Measurements from ENCODE around the gene RNF213.

DNA sequence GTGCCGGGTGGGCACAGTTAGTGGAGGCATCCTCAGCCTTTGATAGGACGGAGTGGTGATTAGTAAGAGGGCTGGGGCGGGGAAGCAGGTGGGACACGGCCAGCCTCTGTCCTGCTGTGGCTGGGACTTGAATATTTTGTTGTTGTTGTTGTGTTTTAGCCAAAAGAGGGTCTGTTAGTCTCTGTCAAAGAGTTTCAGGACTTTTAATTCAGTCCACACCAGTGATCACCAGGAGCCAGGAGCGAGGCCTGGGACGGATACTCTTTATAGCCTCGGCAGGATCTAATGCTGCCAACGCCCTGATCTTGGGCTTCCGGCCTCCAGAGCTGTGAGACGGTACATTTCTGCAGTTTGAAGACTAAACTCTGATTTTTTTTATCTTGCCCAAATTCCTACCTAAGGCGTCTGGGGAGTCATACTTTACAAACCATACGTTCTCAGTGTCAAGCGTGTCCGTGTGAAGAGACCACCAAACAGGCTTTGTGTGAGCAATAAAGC, 2.9 kb upstream of the RNF213 start:
- TF ChIP-seq, protein P1, sequence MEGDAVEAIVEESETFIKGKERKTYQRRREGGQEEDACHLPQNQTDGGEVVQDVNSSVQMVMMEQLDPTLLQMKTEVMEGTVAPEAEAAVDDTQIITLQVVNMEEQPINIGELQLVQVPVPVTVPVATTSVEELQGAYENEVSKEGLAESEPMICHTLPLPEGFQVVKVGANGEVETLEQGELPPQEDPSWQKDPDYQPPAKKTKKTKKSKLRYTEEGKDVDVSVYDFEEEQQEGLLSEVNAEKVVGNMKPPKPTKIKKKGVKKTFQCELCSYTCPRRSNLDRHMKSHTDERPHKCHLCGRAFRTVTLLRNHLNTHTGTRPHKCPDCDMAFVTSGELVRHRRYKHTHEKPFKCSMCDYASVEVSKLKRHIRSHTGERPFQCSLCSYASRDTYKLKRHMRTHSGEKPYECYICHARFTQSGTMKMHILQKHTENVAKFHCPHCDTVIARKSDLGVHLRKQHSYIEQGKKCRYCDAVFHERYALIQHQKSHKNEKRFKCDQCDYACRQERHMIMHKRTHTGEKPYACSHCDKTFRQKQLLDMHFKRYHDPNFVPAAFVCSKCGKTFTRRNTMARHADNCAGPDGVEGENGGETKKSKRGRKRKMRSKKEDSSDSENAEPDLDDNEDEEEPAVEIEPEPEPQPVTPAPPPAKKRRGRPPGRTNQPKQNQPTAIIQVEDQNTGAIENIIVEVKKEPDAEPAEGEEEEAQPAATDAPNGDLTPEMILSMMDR (IDR thresholded peaks at IDR 0.05; ENCODE audit: insufficient read depth, low read length, poor library complexity, severe bottlenecking), result no peak
- TF ChIP-seq EZH2phosphoT487 (conservative IDR thresholded peaks at IDR 0.05; ENCODE audit: low read length), result no peak

Measured in SU-DHL-6 (cell line).